Keratinocyte (primary cell): Measurements from ENCODE around the gene MED27. TPM values are rescaled to one million over a fixed set of nuclear protein-coding genes. Genes with fewer than 3 reads are reported as not detected.

Experiments used
- DNase-seq: peaks from one replicate; pipeline ENCODE4 v3.0.0-alpha.2; 2011; ENCODE audit warnings: low read depth, missing footprints, low spot score
- FAIRE-seq: peaks from 2 replicates; lab custom pipeline; 2011; peaks lifted over from hg19 to GRCh38; lab: Jason Lieb, UNC
- H2AFZ ChIP-seq: 2 replicates; pipeline ENCODE4 v1.6.0; 2012; ENCODE audit warnings: low read length, control low read depth, inconsistent platforms; ENCODE audit not compliant: control insufficient read depth
- H3K27ac ChIP-seq: 2 replicates; pipeline ENCODE4 v1.5.1; 2011; ENCODE audit warnings: low read length; ENCODE audit not compliant: control insufficient read depth, insufficient read depth
- H3K27me3 ChIP-seq: 3 replicates; pipeline ENCODE4 v1.6.0; 2011; ENCODE audit warnings: low read length; ENCODE audit not compliant: control insufficient read depth, insufficient read depth; ENCODE audit errors: extremely low read depth
- H3K36me3 ChIP-seq, 2 experiments: 2 replicates in 1 of 2; 3 replicates in 1 of 2; pipeline ENCODE4 v1.5.1; 2011; ENCODE audit warnings: low read length in 2 of 2, mild to moderate bottlenecking in 1 of 2; ENCODE audit not compliant: control insufficient read depth in 2 of 2, insufficient read depth in 2 of 2; ENCODE audit errors: extremely low read depth in 1 of 2
- H3K4me1 ChIP-seq: 3 replicates; pipeline ENCODE4 v1.5.1; 2011; ENCODE audit warnings: low read length; ENCODE audit not compliant: control insufficient read depth, insufficient read depth; ENCODE audit errors: extremely low read depth
- H3K4me2 ChIP-seq: 3 replicates; pipeline ENCODE4 v1.6.0; 2011; ENCODE audit warnings: low read depth, low read length; ENCODE audit not compliant: control insufficient read depth, insufficient read depth; ENCODE audit errors: extremely low read depth
- H3K4me3 ChIP-seq, 3 experiments: fragments of 200-600 bp in 1 of 3; sonication (generic) in 1 of 3; 2 replicates in 2 of 3; 3 replicates in 1 of 3; pipeline ENCODE4 v1.5.1; 2011 to 2016; ENCODE audit warnings: low read length in 3 of 3, mild to moderate bottlenecking in 3 of 3, control low read depth in 2 of 3, inconsistent platforms in 1 of 3, low read depth in 1 of 3, mixed read lengths in 1 of 3, mixed run types in 1 of 3, moderate library complexity in 1 of 3; ENCODE audit not compliant: control insufficient read depth in 2 of 3, insufficient read depth in 2 of 3; ENCODE audit errors: extremely low read depth in 1 of 3
- H3K79me2 ChIP-seq: 2 replicates; pipeline ENCODE4 v1.6.0; 2012; ENCODE audit warnings: low read length; ENCODE audit not compliant: control insufficient read depth, insufficient read depth
- H3K9ac ChIP-seq: 3 replicates; pipeline ENCODE4 v1.6.0; 2011; ENCODE audit warnings: low read length; ENCODE audit not compliant: control insufficient read depth, insufficient read depth; ENCODE audit errors: extremely low read depth
- H3K9me1 ChIP-seq: 3 replicates; pipeline ENCODE4 v1.6.0; 2011; ENCODE audit warnings: low read length; ENCODE audit not compliant: control insufficient read depth, insufficient read depth; ENCODE audit errors: extremely low read depth
- H3K9me3 ChIP-seq: 2 replicates; pipeline ENCODE4 v1.5.1; 2012; ENCODE audit warnings: low read depth, low read length; ENCODE audit not compliant: control insufficient read depth
- H4K20me1 ChIP-seq: 3 replicates; pipeline ENCODE4 v1.6.0; 2011; ENCODE audit warnings: low read length; ENCODE audit not compliant: control insufficient read depth, insufficient read depth; ENCODE audit errors: extremely low read depth
- EZH2 ChIP-seq: IDR thresholded peaks from one replicate; pipeline ENCODE4 v1.6.1; 2012; ENCODE audit warnings: inconsistent platforms, mild to moderate bottlenecking, low read length, moderate library complexity
- dilution Hi-C: fragments of 300-500 bp; cut with MboI; formaldehyde crosslinking; loops from one replicate; pipeline ENCODE4 v1.7.0; 2020; ENCODE audit warnings: low sequenced_read_pairs; ENCODE audit not compliant: extremely low pct_ligation_motif_present
- polyA plus RNA-seq, 5 experiments: library from polyadenylated mRNA; depleted of rRNA in 3 of 5; stranded (reverse) in 3 of 5; stranded (forward) in 1 of 5; unstranded in 1 of 5; fragments of >200 nt; gene quantifications; 1 replicate in 1 of 5; 2 replicates in 3 of 5; 3 replicates in 1 of 5; pipeline versions ENCODE4 v1.2.1 to v1.2.3, GENCODE V29; 2011 to 2012; ENCODE audit warnings: missing spikeins in 2 of 5, low read depth in 1 of 5, low replicate concordance in 1 of 5
- TF ChIP-seq, protein P1 (sequence below), 3 experiments: IDR thresholded peaks in 1 of 3; conservative IDR thresholded peaks in 1 of 3; optimal IDR thresholded peaks in 1 of 3; 2 replicates in 2 of 3; 3 replicates in 1 of 3; pipeline versions ENCODE3 to v1.5.1; 2011; ENCODE audit warnings: low read length in 3 of 3, mild to moderate bottlenecking in 3 of 3, moderate library complexity in 2 of 3, control low read depth in 1 of 3, inconsistent platforms in 1 of 3; ENCODE audit not compliant: insufficient read depth in 2 of 3; ENCODE audit errors: extremely low read depth in 1 of 3

The MED27 gene
- polyA plus RNA-seq, 1 donor (not counting 4 experiments of a cell fraction or from before 2014, with no cell fraction given): 39.0 TPM

DNA sequence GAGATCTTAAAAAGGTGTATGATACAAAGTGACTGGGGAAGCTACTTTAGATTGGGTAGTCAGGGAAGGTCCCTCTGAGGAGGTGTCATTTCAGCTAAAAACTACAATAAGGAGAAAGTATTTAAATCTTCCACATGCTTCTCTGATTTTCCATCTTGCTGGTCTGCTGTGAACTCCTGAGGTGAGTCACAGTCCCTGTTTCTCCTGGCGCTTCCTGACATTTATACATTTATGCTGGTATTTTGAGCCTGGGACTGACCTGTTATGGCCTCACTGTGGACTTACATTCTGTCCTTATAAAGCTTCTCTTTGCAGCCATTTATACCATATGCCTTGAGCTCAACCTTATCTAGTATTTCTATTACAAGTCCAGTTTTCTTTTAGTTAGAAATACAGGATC, 95.1 kb downstream of the MED27 start:
- no peaks in the 10 kb centered on the region for H3K27me3 ChIP-seq
- no peak overlapping the region for H3K4me3 ChIP-seq
- no peak overlapping the region for H3K4me2 ChIP-seq
- no peaks in the 10 kb centered on the region for H3K36me3 ChIP-seq
- H3K79me2 ChIP-seq: no peaks in the 10 kb centered on the region
- dilution Hi-C loops: no loop called here
- no peak for DNase-seq
- H3K9me1 ChIP-seq: no peaks in the 10 kb centered on the region
- no peak overlapping the region for H3K9ac ChIP-seq
- FAIRE-seq: no peak
- no peaks in the 10 kb centered on the region for H3K4me1 ChIP-seq
- no peaks in the 10 kb centered on the region for H3K9me3 ChIP-seq
- no peak for TF ChIP-seq EZH2
- TF ChIP-seq, protein P1, sequence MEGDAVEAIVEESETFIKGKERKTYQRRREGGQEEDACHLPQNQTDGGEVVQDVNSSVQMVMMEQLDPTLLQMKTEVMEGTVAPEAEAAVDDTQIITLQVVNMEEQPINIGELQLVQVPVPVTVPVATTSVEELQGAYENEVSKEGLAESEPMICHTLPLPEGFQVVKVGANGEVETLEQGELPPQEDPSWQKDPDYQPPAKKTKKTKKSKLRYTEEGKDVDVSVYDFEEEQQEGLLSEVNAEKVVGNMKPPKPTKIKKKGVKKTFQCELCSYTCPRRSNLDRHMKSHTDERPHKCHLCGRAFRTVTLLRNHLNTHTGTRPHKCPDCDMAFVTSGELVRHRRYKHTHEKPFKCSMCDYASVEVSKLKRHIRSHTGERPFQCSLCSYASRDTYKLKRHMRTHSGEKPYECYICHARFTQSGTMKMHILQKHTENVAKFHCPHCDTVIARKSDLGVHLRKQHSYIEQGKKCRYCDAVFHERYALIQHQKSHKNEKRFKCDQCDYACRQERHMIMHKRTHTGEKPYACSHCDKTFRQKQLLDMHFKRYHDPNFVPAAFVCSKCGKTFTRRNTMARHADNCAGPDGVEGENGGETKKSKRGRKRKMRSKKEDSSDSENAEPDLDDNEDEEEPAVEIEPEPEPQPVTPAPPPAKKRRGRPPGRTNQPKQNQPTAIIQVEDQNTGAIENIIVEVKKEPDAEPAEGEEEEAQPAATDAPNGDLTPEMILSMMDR (optimal IDR thresholded peaks at IDR 0.05 in 1 of 3, IDR thresholded peaks at IDR 0.05 in 1 of 3, conservative IDR thresholded peaks at IDR 0.05 in 1 of 3; ENCODE audit: extremely low read depth in 1 of 3, insufficient read depth in 2 of 3, low read length in 3 of 3): no peak
- no peak overlapping the region for H3K27ac ChIP-seq
- no peak overlapping the region for H2AFZ ChIP-seq
- H4K20me1 ChIP-seq: no peaks in the 10 kb centered on the region

DNA sequence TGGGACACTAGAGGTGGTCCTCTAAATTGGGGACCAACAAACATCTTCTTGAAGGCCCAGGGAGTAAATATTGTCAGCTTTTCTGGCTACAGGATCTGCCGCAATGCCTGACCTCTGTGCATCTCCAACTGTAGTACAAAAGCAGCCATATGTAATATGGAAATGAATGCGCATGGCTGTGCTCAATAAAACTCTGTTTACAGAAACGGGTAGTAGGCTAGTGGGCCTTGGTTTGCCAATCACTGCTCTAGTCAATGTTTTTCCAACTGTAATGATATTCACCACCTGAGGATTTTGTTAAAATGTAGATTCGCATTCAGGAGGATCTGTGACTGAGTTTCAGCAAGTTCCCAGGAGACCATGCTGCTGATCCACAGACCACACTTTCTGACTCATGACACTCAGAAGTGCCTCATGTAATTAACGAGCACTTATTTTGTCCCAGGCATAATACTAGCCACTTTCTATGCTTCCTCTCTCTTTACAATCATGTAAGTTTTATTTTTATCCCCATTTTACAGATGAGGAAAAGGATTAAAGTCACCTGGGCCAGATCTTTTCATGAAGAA, 96.9 kb downstream of the MED27 start:
- no peaks in the 10 kb centered on the region for H3K9me1 ChIP-seq
- TF ChIP-seq, protein P1 (optimal IDR thresholded peaks at IDR 0.05 in 1 of 3, IDR thresholded peaks at IDR 0.05 in 1 of 3, conservative IDR thresholded peaks at IDR 0.05 in 1 of 3; ENCODE audit: extremely low read depth in 1 of 3, insufficient read depth in 2 of 3, low read length in 3 of 3): no peak
- no peak for TF ChIP-seq EZH2
- DNase-seq (no peak), FAIRE-seq (peak; percentile 17)
- H4K20me1 ChIP-seq: no peaks in the 10 kb centered on the region
- no peaks in the 10 kb centered on the region for H3K79me2 ChIP-seq
- H3K4me2 ChIP-seq: no peak overlapping the region
- no peak overlapping the region for H3K9ac ChIP-seq
- H3K36me3 ChIP-seq: no peaks in the 10 kb centered on the region
- H3K27ac ChIP-seq: no peak overlapping the region
- no peaks in the 10 kb centered on the region for H3K4me1 ChIP-seq
- H2AFZ ChIP-seq: no peak overlapping the region
- H3K9me3 ChIP-seq: no peaks in the 10 kb centered on the region
- dilution Hi-C loops: no loop called here
- H3K4me3 ChIP-seq: no peak overlapping the region
- no peaks in the 10 kb centered on the region for H3K27me3 ChIP-seq
